Measurements from ENCODE around the gene NDUFA11.

DNA sequence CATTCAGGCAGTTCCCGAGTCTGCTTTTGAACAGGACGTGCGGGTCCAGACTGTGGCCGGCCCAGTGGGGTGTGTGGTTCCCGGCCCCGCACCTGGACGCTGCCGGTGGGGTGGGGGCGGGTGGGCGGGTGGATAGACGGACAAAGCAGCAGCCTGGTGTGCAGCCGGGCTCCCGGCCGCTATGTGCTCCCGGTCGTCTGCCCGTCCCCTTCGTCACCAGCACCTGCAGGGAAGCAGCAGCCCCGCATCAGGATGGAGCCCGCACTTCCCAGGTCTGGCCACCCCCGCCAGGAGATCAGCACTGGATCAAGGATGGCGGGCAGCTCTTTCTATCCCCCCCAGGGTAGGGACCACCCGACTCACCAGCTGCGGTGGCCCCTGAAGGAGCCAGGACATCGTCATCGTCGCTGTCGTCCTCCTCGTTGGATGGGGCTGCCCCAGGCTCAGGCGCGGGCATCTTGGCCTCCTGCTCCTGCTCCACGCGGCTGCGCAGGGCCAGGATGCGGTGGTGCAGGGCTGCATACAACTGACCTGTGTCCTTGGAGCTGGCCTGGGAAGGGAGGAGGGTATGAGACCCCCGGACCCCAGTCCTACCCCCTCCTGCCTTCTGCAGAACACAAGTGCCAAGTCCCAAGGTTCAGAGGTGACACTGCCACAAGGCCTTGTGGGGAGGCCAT is 14.0 kb upstream of the NDUFA11 start:
- TF ChIP-seq EP300 (IDR thresholded peaks at IDR 0.05): no peak
- TF ChIP-seq, protein P1, sequence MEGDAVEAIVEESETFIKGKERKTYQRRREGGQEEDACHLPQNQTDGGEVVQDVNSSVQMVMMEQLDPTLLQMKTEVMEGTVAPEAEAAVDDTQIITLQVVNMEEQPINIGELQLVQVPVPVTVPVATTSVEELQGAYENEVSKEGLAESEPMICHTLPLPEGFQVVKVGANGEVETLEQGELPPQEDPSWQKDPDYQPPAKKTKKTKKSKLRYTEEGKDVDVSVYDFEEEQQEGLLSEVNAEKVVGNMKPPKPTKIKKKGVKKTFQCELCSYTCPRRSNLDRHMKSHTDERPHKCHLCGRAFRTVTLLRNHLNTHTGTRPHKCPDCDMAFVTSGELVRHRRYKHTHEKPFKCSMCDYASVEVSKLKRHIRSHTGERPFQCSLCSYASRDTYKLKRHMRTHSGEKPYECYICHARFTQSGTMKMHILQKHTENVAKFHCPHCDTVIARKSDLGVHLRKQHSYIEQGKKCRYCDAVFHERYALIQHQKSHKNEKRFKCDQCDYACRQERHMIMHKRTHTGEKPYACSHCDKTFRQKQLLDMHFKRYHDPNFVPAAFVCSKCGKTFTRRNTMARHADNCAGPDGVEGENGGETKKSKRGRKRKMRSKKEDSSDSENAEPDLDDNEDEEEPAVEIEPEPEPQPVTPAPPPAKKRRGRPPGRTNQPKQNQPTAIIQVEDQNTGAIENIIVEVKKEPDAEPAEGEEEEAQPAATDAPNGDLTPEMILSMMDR (IDR thresholded peaks at IDR 0.05): no peak
- no peak for TF ChIP-seq POLR2AphosphoS5 (IDR thresholded peaks at IDR 0.05)
- no peak for TF ChIP-seq POLR2A (IDR thresholded peaks at IDR 0.05)

All from sigmoid colon (tissue), 4 donors.